Type B pancreatic cell (in vitro differentiated cells): Measurements from ENCODE around the gene LAMTOR1. TPM values are rescaled to one million over a fixed set of nuclear protein-coding genes. Genes with fewer than 3 reads are reported as not detected.
A peak's percentile ranks its signal among the peaks of the same experiment; 100 is the strongest.

ENCODE experiments used
- DNase-seq: peaks from one replicate; pipeline ENCODE4 v3.0.0; 2021; ENCODE audit warnings: mixed read lengths; ENCODE audit not compliant: unreplicated experiment; ENCODE audit errors: extremely low spot score
- H3K27ac Mint-ChIP-seq: 2 replicates; pipeline ENCODE4 v1.8.0; 2021; ENCODE audit warnings: mild to moderate bottlenecking, mixed read lengths
- H3K27me3 Mint-ChIP-seq: 2 replicates; pipeline ENCODE4 v1.8.0; 2021; ENCODE audit warnings: mixed read lengths
- H3K36me3 Mint-ChIP-seq: 2 replicates; pipeline ENCODE4 v1.8.0; 2021; ENCODE audit warnings: mixed read lengths
- H3K4me1 Mint-ChIP-seq: one replicate; pipeline ENCODE4 v1.8.0; 2021; ENCODE audit warnings: mixed read lengths; ENCODE audit not compliant: unreplicated experiment
- H3K4me3 Mint-ChIP-seq: 2 replicates; pipeline ENCODE4 v1.8.0; 2021; ENCODE audit warnings: mild to moderate bottlenecking, mixed read lengths
- H3K9me3 Mint-ChIP-seq: 2 replicates; pipeline ENCODE4 v1.8.0; 2021; ENCODE audit warnings: mixed read lengths
- CTCF ChIP-seq: fragments of 200-600 bp; sonication (generic); conservative IDR thresholded peaks from 2 replicates; pipeline ENCODE4 v1.5.0; 2021; ENCODE audit warnings: antibody characterized with exemption, mild to moderate bottlenecking
- total RNA-seq: library from RNA; stranded (reverse); gene quantifications from 2 replicates; pipeline ENCODE4 v1.2.1, GENCODE V29; 2021; ENCODE audit warnings: low replicate concordance

LAMTOR1 gene
- total RNA-seq, 1 donor from 2014 or later, result 73.0 TPM

GRCh38 chr11:72081184-72081644, 21.9 kb downstream of the LAMTOR1 start:
- Mint-ChIP-seq H3K27ac (peak overlapping the region; percentile 99), H3K4me3 (peak overlapping the region; percentile 96), H3K4me1 (peaks cover 46% of the 10 kb centered on the region), H3K36me3 (peaks cover 10% of the 10 kb centered on the region), H3K9me3 (peaks cover 4% of the 10 kb centered on the region), H3K27me3 (no peaks in the 10 kb centered on the region)
- no peak for DNase-seq
- no peak for TF ChIP-seq CTCF

- TF ChIP-seq CTCF, result no peak
- Mint-ChIP-seq H3K27me3 (no peaks in the 10 kb centered on the region), H3K36me3 (peaks cover 7% of the 10 kb centered on the region), H3K27ac (peak within 1 kb of the TSS; percentile 99), H3K9me3 (peaks cover 4% of the 10 kb centered on the region), H3K4me3 (peak within 1 kb of the TSS; percentile 96), H3K4me1 (peaks cover 44% of the 10 kb centered on the region)
- peak; percentile 98 for DNase-seq
These were observed 22.5 kb downstream of the LAMTOR1 start, which contains the start of the genes LRRC51 and NUMA1 for GRCh38 chr11:72080326-72081183. Gene LRRC51, plus strand, starts transcription at chr11:72080850. Its CDS starts 8,234 bp downstream, at chr11:72089084. Gene NUMA1, minus strand, starts transcription at chr11:72080542. Its CDS starts 44,599 bp downstream, at chr11:72035943.

GRCh38 chr11:72079819-72080325, 23.2 kb downstream of the LAMTOR1 start:
- Mint-ChIP-seq H3K9me3 (peaks cover 4% of the 10 kb centered on the region), H3K4me3 (peak overlapping the region; percentile 96), H3K27ac (peak overlapping the region; percentile 99), H3K27me3 (no peaks in the 10 kb centered on the region), H3K36me3 (peaks cover 7% of the 10 kb centered on the region), H3K4me1 (peaks cover 49% of the 10 kb centered on the region)
- TF ChIP-seq CTCF, result no peak
- DNase-seq, result no peak

- H3K27ac Mint-ChIP-seq, result peak overlapping the region; percentile 86
- H3K9me3 Mint-ChIP-seq, result peaks cover 4% of the 10 kb centered on the region
- TF ChIP-seq CTCF, result no peak
- H3K36me3 Mint-ChIP-seq, result peaks cover 8% of the 10 kb centered on the region
- H3K4me1 Mint-ChIP-seq, result peaks cover 46% of the 10 kb centered on the region
- H3K27me3 Mint-ChIP-seq, result no peaks in the 10 kb centered on the region
- no peak for DNase-seq
- peak overlapping the region; percentile 96 for H3K4me3 Mint-ChIP-seq
These were observed 24.6 kb downstream of the LAMTOR1 start for GRCh38 chr11:72078477-72078876.

GRCh38 chr11:72075756-72076155, 27.3 kb downstream of the LAMTOR1 start:
- TF ChIP-seq CTCF, result no peak
- Mint-ChIP-seq H3K4me1 (peaks cover 48% of the 10 kb centered on the region), H3K9me3 (peaks cover 2% of the 10 kb centered on the region), H3K27ac (no peak overlapping the region), H3K36me3 (peaks cover 12% of the 10 kb centered on the region), H3K27me3 (no peaks in the 10 kb centered on the region), H3K4me3 (no peak overlapping the region)
- DNase-seq, result no peak
